Activated CD4-positive, alpha-beta T cell treated with anti-CD3 and anti-CD28 coated beads, Interleukin-2, amount 50 U/mL, for 24 hours (primary cell): ENCODE results near the gene SMKR1.
"Not testable (repeated sequence)": the region's sequence is repeated elsewhere in the genome, so short reads cannot be mapped to it uniquely, and the experiment has no call there.

Experiments used
- DNase-seq, 2 donors: peaks; one replicate each; pipeline ENCODE4 v3.0.0-alpha.2; 2020; ENCODE audit warnings: low read depth in 1 of 2, low spot score in 1 of 2

Gene SMKR1

DNA sequence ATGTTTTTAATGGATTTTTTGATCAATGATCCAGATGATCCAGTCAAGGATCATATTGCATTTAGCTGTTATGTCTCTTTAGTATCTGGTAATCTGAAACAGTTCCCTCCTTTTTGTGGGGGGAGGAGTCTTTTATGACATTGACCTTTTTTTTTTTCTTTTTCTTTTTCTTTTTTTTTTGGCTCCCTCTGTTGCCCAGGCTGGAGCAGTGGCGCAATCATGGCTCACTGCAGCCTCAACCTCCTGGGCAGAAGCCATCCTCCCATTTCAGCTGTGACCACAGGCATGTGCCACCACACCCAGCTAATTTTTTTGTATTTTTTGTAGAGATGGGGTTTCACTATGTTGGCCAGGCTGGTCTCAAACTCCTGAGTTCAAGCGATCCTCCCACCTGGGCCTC lies 22.1 kb downstream of the SMKR1 start:
- DNase-seq = not testable (repeated sequence)

DNA sequence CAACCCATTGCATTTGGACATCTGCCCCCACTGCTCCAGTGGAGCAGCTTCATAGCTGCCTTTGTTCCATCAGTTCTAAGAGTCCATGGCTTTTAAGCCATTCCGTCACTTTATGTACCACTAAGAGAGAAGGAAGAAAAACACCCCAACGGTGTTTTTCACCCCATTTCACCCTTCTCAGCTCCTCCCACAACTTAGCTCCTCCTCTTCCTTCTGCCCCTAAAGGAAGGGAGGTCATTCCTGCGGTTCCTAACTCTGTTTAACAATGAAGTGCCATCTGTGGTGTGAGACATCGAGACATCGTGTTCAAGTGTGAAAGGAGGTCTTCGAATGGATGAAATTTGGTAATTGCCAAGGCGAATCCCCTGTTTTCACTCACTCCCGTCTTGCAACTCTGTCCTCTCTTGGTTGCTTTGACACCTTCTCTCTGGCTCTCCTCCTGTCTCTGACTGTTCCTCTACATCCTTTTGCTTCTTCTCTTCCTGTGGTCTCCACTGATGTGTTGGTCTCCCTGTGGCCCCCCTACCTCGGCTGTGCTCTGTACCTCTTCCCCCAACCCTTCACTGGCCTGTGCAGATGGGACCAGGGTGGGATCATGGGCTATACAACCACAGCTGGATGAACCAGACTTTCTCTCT lies 23.0 kb downstream of the SMKR1 start:
- DNase-seq = no peak

- no peak for DNase-seq
Measured at GRCh38 chr7:129529643-129530042, 27.3 kb downstream of the SMKR1 start.

DNA sequence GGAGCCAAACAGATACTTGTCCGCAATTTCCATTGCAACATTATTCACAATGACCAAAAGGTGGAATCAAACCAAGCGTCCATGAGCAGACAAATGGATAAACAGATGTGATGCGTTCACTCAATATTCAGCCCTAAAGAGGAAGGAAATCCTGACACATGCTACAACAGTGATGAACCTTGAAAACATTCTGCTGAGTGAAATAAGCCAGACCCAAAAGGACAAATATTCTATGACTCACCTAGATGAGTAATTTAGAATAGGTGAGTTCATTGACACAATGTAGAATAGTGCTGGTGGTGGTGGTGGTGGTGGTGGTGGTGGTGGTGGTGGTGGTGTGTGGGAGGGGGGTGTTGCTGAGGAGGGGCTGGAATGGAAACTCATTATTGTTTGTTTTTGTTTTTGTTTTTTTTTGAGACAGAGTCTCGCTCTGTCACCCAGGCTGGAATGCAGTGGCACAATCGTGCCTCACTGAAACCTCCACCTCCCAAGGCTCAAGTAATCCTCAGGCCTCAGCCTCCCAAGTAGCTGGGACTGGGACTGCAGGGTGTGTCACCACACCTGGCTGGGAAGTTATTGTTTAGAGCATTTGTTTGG lies 28.6 kb downstream of the SMKR1 start:
- peak; percentile 3 to 45 for DNase-seq

- DNase-seq = no peak
Measured at GRCh38 chr7:129531721-129532120, 29.4 kb downstream of the SMKR1 start.

DNA sequence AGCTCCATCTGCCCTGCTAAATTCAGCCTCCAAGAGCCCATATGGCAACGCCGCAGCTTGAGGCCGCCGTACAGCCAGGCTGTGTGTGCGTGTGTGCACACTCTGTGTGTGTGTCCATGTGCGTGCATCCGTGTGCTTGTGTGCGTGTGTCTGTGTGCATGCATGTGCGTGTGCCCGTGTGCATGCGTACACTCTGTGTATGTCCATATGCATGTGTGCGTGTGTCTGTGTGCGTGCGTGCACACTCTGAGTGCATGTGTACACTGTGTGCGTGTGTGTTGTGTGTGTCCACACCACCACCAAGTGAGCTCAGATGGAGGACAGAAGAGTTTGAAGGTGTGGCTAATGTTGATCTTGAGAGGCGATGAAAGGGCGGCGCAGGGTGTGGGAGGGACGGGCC lies 30.0 kb downstream of the SMKR1 start:
- DNase-seq = no peak

DNA sequence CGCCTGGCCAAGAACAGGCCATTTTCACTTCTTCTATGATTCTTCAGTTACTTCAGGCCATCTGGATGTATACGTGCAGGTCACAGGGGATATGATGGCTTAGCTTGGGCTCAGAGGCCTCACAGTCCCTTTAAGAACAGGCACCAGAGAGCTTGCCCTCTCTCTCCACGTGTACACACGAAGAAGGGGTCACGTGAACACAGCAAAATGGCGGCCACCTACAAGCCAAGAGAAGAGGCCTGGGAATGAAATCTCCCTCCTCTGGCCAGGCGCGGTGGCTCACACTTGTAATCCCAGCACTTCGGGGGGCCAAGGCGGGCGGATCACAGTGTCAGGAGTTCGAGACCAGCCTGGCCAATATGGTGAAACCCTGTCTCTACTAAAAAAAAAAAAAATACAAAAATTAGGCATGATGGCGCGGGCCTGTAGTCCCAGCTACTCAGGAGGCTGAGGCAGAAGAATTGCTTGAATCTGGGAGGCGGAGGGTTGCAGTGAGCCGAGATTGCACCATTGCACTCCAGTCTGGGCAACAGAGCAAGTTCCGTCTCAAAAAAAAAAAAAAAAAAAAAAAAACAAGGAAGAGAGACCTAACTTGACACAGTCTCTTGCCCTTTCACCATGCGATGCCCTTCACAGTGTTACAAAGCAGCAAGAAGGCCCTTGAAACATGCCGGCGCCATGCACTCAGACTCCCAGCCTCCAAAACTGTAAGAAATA lies 32.4 kb downstream of the SMKR1 start:
- not testable (repeated sequence) for DNase-seq

- no peak for DNase-seq
Measured at GRCh38 chr7:129535896-129536295, 33.6 kb downstream of the SMKR1 start.

DNA sequence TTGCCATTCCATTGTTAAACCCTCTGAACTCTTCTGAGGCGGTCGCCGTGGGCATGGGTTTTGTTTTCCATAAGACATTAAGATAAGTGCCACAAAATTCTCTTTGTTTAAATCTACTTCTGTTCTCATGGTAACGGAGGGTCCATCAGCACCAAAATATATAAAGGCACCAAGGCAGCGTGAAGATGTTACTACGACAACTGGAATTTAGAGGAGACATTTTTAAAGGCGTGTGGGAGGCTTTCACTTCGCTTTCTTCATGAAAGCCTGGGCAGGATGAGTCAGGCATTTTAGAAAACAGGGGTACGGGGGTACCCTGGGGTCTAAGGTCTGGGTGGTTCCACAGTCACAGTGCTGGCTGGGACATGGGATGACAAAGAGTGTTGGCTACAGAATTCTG lies 34.0 kb downstream of the SMKR1 start:
- DNase-seq = no peak

- DNase-seq = no peak
Measured at GRCh38 chr7:129538790-129539189, 36.5 kb downstream of the SMKR1 start.

DNA sequence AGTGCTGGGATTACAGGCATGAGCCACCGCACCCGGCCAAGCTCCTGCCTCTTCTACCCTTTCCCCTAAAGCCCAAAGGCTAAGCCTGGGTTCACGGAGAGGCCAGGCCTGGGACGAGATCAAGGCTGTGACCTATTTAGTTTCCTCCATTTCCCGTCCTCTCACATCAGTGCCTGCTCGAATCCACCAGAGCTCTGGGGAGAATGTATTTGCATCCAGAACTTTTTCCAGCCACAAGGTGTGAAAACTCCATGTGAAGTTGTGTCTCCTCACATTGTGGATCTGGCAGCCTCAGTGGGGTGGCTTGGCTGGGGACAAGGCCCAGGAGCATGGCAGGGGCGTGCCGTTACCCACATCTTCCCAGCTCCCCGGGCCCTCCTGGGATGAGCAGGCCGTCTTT lies 38.0 kb downstream of the SMKR1 start:
- DNase-seq = no peak

GRCh38 chr7:129544700-129545099 lies 42.4 kb downstream of the SMKR1 start:
- no peak for DNase-seq

DNA sequence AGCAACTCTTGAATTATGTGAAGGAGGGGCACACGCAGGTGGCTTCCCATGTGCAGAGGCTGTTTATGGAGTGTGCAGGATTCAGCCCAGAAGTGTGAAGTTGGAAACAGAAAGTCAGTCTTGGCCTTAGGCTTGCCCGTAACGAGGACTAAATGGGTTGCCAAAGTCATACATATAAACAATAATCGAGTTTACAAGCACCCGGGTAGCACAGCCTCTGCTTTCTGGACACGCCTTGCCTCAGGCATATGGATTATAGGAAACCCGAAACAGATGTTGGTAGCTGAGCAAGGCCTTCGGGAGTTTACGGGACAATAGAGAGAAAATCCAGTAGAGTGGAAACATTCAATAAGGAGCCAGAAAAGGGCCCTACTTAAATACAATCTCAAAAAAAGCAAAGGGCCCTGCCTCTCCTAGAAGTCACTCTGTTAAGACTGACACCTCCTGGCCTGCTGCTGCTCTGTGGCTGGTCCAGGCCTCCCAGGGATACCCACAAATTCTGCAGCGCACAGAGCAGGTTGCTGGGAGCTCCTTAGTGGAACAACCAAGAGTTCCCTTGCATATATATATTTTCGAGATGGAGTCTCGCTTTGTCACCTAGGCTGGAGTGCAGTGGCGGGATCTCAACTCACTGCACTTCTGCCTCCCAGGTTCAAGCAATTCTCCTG lies 48.5 kb downstream of the SMKR1 start:
- DNase-seq = no peak

GRCh38 chr7:129553899-129554461 lies 51.6 kb downstream of the SMKR1 start:
- peak in 1 of 2 donors; percentile 33 for DNase-seq

GRCh38 chr7:129556607-129557133 lies 54.3 kb downstream of the SMKR1 start:
- no peak for DNase-seq

DNA sequence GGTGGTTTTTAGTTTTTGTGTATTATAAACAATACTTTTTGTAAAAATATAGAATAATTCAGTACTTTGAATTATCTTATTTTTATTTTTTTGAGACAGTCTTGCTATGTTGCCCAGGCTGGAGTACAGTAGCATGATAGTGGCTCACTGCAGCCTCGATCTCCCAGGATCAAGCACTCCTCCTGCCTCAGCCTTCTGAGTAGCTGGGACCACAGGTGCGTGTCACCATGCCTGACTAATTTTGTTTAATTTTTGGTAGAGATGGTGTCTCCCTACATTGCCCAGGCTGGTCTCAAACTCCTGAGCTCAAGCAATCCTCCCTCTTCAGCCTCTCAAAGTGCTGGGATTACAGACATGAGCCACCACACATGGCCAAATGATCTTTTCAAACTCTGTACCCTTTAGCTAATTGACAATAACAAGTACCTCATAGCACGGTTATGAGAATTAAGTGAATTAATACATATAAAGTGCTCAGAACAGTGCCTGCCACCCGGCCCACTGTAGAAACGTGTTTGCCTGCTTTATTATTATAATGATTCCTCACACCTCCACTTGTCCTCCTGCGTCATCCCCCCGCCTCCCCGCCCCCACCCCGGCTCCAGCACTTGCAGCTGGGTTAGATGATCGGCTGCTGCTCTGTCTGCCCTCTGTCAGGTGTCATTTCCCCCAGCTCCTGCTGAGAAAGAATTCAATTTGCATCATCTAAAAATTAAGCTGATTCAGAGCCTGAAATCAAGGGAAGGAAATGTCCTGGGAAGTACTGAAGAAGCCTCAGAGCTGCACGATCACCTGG lies 55.6 kb downstream of the SMKR1 start:
- DNase-seq = no peak

DNA sequence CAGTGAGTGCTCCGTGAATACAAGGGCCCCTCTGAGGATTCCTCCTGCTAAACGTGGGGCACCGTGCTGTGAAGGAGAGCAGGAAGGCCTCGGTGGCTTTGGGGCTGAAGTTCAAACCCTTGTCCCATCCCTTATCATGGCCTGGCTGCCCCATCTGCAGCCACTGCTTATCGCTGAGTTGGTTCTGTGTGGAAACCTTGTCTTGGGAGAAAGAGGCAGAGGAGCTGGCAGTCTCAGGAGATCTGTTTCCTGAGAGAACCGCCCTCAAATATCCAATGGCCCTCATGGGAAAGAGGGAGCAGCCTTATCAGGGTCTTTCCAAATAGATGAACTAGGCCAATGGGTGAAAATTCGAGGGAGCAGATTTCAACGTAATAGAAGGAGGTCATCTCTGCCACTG lies 57.2 kb downstream of the SMKR1 start:
- DNase-seq = no peak

DNA sequence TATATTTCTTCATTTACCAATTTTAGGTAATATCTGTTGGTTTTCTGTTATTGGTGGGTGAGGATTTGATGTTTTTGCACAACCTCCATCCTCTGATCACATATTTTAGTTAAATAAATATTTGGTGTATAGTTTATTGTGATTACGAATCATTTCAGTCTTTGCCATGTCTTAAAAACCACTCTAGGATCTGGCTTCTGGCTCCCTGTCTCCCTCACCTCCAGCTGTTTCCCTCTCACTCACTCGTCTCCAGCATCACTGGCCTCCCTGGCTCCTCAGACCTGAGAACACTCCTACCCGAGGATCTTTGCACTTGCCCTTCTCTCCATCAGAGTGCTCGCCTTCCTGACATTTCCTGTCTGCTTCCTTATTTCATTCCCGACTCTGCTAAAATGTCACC lies 58.5 kb downstream of the SMKR1 start:
- no peak for DNase-seq

DNA sequence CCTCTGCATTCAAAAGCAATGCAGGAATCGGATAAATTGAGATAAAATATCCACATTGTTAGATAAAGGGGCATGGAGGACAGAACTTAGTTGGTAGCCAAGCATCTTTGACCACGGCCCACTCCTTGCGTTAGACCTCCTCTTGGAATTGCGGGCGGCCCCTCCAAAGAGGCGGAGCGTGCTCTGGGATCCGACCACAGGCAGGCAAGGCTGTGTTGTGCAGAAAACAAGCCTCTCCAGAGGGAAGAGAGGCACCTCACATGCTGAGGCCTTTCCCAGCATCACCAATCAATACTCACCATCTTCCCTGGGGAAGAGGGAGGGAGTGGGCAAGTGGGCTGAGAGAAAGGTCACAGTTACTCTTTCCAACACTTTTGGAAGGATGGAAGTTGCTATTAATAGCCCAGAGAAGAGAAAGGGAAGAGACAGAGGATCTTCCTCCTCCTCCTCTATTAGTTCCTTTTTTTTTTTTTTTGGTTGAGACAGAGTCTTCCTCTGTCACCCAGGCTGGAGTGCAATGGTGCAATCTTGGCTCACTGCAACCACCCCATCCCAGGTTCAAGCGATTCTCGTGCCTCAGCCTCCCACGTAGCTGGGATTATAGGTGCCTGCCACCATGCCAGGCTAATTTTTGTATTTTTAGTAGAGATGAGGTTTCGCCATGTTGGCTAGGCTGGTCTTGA lies 59.5 kb downstream of the SMKR1 start:
- DNase-seq = no peak
